GM23248 (cell line): ENCODE measurements around the gene CNOT9.

Source experiments
- EZH2 ChIP-seq: fragments of 200-600 bp; sonication (generic); IDR thresholded peaks from 2 replicates; pipeline ENCODE4 v1.6.1; 2018; ENCODE audit warnings: antibody characterized with exemption, mild to moderate bottlenecking; ENCODE audit not compliant: insufficient read depth, poor library complexity, severe bottlenecking
- EZH2phosphoT487 ChIP-seq: fragments of 200-600 bp; sonication (generic); IDR thresholded peaks from 2 replicates; pipeline ENCODE4 v1.6.1; 2018; ENCODE audit warnings: antibody characterized with exemption, moderate library complexity, mild to moderate bottlenecking, low read depth; ENCODE audit not compliant: insufficient read depth

- TF ChIP-seq EZH2 (no peak), EZH2phosphoT487 (no peak)
Observed at GRCh38 chr2:218576854-218577253, 8.2 kb downstream of the CNOT9 start.
